DND-41 (cell line): Measurements from ENCODE around the gene DSCAML1.

Experiments used
- EZH2 ChIP-seq: IDR thresholded peaks from 3 replicates; pipeline ENCODE4 v1.6.1; 2012; ENCODE audit warnings: borderline replicate concordance, low read depth, mild to moderate bottlenecking, moderate library complexity, low read length, inconsistent platforms; ENCODE audit not compliant: severe bottlenecking
- TF ChIP-seq, protein P1 (sequence below): IDR thresholded peaks from 2 replicates; pipeline ENCODE4 v1.5.1; 2012; ENCODE audit warnings: borderline replicate concordance, low read length, moderate library complexity, mild to moderate bottlenecking; ENCODE audit not compliant: poor library complexity, severe bottlenecking; ENCODE audit errors: extremely low read depth

- TF ChIP-seq, protein P1, sequence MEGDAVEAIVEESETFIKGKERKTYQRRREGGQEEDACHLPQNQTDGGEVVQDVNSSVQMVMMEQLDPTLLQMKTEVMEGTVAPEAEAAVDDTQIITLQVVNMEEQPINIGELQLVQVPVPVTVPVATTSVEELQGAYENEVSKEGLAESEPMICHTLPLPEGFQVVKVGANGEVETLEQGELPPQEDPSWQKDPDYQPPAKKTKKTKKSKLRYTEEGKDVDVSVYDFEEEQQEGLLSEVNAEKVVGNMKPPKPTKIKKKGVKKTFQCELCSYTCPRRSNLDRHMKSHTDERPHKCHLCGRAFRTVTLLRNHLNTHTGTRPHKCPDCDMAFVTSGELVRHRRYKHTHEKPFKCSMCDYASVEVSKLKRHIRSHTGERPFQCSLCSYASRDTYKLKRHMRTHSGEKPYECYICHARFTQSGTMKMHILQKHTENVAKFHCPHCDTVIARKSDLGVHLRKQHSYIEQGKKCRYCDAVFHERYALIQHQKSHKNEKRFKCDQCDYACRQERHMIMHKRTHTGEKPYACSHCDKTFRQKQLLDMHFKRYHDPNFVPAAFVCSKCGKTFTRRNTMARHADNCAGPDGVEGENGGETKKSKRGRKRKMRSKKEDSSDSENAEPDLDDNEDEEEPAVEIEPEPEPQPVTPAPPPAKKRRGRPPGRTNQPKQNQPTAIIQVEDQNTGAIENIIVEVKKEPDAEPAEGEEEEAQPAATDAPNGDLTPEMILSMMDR: no peak
- TF ChIP-seq EZH2: no peak
These were observed 315.1 kb downstream of the DSCAML1 start for GRCh38 chr11:117481885-117482284.
